Pons (tissue), 1 donor: ENCODE measurements around the gene CFAP45.

ENCODE experiments used
- DNase-seq: peaks from one replicate; pipeline ENCODE4 v3.0.0-alpha.2; 2016; ENCODE audit warnings: low spot score

CFAP45 gene

GRCh38 chr1:159853417-159854115 is 46.4 kb downstream of the CFAP45 start:
- no peak for DNase-seq

- no peak for DNase-seq
Measured at GRCh38 chr1:159851407-159851806, 48.6 kb downstream of the CFAP45 start.

- DNase-seq, result no peak
Measured at GRCh38 chr1:159849626-159850366, 50.2 kb downstream of the CFAP45 start.

- no peak for DNase-seq
Measured at GRCh38 chr1:159848326-159848725, 51.6 kb downstream of the CFAP45 start.

- DNase-seq, result no peak
Measured at GRCh38 chr1:159847231-159847630, 52.7 kb downstream of the CFAP45 start.

- no peak for DNase-seq
Measured at GRCh38 chr1:159845751-159846629, 54.0 kb downstream of the CFAP45 start.

GRCh38 chr1:159843459-159843858 is 56.5 kb downstream of the CFAP45 start:
- DNase-seq, result no peak

- no peak for DNase-seq
Measured at GRCh38 chr1:159841749-159842148, 58.2 kb downstream of the CFAP45 start.

- no peak for DNase-seq
Measured at GRCh38 chr1:159839116-159839849, 60.7 kb downstream of the CFAP45 start.

- DNase-seq, result no peak
Measured at GRCh38 chr1:159838715-159839114, 61.2 kb downstream of the CFAP45 start.

- DNase-seq, result no peak
Measured at GRCh38 chr1:159835862-159836525, 64.0 kb downstream of the CFAP45 start.

GRCh38 chr1:159835356-159835755 is 64.6 kb downstream of the CFAP45 start:
- DNase-seq, result no peak

GRCh38 chr1:159832309-159832708 is 67.7 kb downstream of the CFAP45 start:
- DNase-seq, result no peak

GRCh38 chr1:159831412-159832141 is 68.4 kb downstream of the CFAP45 start:
- DNase-seq, result no peak

- no peak for DNase-seq
Measured at GRCh38 chr1:159830722-159831121, 69.2 kb downstream of the CFAP45 start.

GRCh38 chr1:159829822-159830465 is 70.0 kb downstream of the CFAP45 start:
- DNase-seq, result no peak

- DNase-seq, result peak; percentile 67
Measured at GRCh38 chr1:159829273-159829634, 70.7 kb downstream of the CFAP45 start.

- DNase-seq, result peak; percentile 38
Measured at GRCh38 chr1:159828581-159829272, 71.2 kb downstream of the CFAP45 start.

- DNase-seq, result no peak
Measured at GRCh38 chr1:159828176-159828575, 71.8 kb downstream of the CFAP45 start.

GRCh38 chr1:159827549-159827948 is 72.4 kb downstream of the CFAP45 start:
- no peak for DNase-seq
